Small intestine (tissue), 16 donors: Measurements from ENCODE around the gene PIK3R3. TPM values are rescaled to one million over a fixed set of nuclear protein-coding genes. Genes with fewer than 3 reads are reported as not detected.
A peak's percentile ranks its signal among the peaks of the same experiment; 100 is the strongest.

ENCODE experiments used
- DNase-seq, 2 donors: peaks; one replicate each; pipeline versions ENCODE4 v3.0.0 to v3.0.0-alpha.2; 2013
- FAIRE-seq: peaks from 2 replicates; lab custom pipeline; 2012; peaks lifted over from hg19 to GRCh38; lab: Jason Lieb, UNC
- H3K27ac ChIP-seq, 3 donors: one replicate each; pipeline ENCODE4 v1.5.1; 2013; ENCODE audit warnings: low read length in 2 of 3, mild to moderate bottlenecking in 2 of 3, control low read depth in 1 of 3, inconsistent platforms in 1 of 3, low read depth in 1 of 3, moderate library complexity in 1 of 3
- H3K27me3 ChIP-seq, 3 donors: one replicate each; pipeline ENCODE4 v1.6.1; 2013; ENCODE audit warnings: low read length in 3 of 3, inconsistent platforms in 1 of 3; ENCODE audit not compliant: control insufficient read depth in 3 of 3, insufficient read depth in 3 of 3
- H3K36me3 ChIP-seq, 3 donors: one replicate each; pipeline ENCODE4 v1.6.1; 2013; ENCODE audit warnings: low read length in 3 of 3, inconsistent platforms in 1 of 3, low read depth in 1 of 3, mild to moderate bottlenecking in 1 of 3, moderate library complexity in 1 of 3; ENCODE audit not compliant: control insufficient read depth in 3 of 3, insufficient read depth in 2 of 3
- H3K4me1 ChIP-seq, 3 donors: one replicate each; pipeline ENCODE4 v1.6.1; 2013; ENCODE audit warnings: low read length in 2 of 3, inconsistent platforms in 1 of 3, low read depth in 1 of 3, mild to moderate bottlenecking in 1 of 3, moderate library complexity in 1 of 3; ENCODE audit not compliant: control insufficient read depth in 3 of 3, insufficient read depth in 2 of 3
- H3K4me3 ChIP-seq, 3 donors: one replicate each; pipeline ENCODE4 v1.5.1; 2013; ENCODE audit warnings: low read length in 3 of 3, control low read depth in 1 of 3, inconsistent platforms in 1 of 3, low read depth in 1 of 3, mild to moderate bottlenecking in 1 of 3, moderate library complexity in 1 of 3
- H3K9me3 ChIP-seq, 2 donors: one replicate each; pipeline ENCODE4 v1.6.1; 2013; ENCODE audit warnings: low read depth in 1 of 2, low read length in 1 of 2; ENCODE audit not compliant: control insufficient read depth in 2 of 2, insufficient read depth in 1 of 2
- WGBS, 3 donors: extraction: QIAGEN DNeasy Blood & Tissue Kit; methylation state at CpG; one replicate each; pipeline ENCODE4 v1.1.7; 2013; 5-methylcytosine and 5-hydroxymethylcytosine counted together
- long read RNA-seq, 10 donors: transcript quantifications; one replicate each; lab custom pipeline, GENCODE V29; 2026
- polyA plus RNA-seq, 4 donors: library from polyadenylated mRNA; stranded (reverse) in 3 of 4; unstranded in 1 of 4; fragments of 200-250 nt in 3 of 4; fragments of 120-200 nt in 1 of 4; gene quantifications; one replicate each; pipeline versions ENCODE4 v1.2.1 to v1.2.3, GENCODE V29; 2013
- donor health status: healthy with polysubstance abuse.
- donor health status: control.
- donor health status: control.
- donor health status: Bipolar disorder and iron deficiency.
- donor health status: healthy.

Gene PIK3R3
- 10 to 100 TPM in 1 of 4 donors, 1 to 10 TPM in 3; 1.6 to 13.5 (median 3.6) TPM for polyA plus RNA-seq
- long read RNA-seq, donor 1 = 0 reads
- long read RNA-seq, donor 2 = 0 reads
- long read RNA-seq, donor 3 = 0 reads
- long read RNA-seq, donor 4 = 0 reads
- long read RNA-seq, donor 5 = 0 reads
- long read RNA-seq, donor 6 = 0 reads
- long read RNA-seq, donor 7 = 0 reads
- long read RNA-seq, donor 8 = 0 reads
- long read RNA-seq, donor 9 = 0 reads
- long read RNA-seq, donor 10, full-length matches to known transcripts = 1 of 1 reads
- long read RNA-seq, donor 10, partial matches to known transcripts = 0 of 1 reads
- long read RNA-seq, donor 10, other reads (novel, unspliced or antisense) = 0 of 1 reads

DNA sequence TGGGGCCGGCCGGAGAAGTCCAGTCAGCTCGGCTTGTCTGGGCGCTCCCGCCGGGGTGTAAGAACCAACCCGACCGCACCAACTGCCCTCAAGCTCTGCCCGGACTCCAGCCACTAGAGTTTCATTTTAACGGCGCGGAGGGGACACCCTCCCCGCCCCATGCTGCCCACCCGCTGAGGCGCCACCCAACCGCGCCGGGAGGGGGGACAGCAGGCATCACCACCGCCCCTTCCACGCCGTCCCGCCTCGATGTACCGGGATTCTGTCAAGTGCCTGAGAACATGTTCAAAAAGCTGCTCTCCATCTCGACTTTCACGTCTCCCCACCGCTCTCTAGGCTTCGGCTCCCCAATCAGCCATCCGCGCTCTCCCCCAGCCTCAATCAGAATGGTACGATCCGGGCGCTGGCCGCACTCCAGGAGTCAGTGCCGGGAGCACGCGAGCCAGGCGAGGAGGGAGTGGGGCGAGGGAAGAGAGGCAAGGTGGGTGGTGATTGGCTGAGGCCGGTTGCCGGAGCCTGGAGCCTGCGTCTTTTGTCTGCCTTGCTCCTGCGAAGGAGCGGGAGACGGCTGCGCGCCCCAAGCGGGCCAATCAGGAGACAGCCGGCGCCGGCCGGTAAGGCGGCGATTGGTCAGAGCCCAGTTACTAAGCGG, at the start of gene PIK3R3:
TSS of gene PIK3R3 (minus strand) at position 101 of the 652 bp plus-strand sequence. CDS start 677 bp downstream, outside the sequence.
- FAIRE-seq (no peak), DNase-seq (peak; percentile 98 to 99)
- Histone ChIP-seq H3K9me3 (no peaks in the 10 kb centered on the region), H3K4me3 (peak within 1 kb of the TSS; percentile 53 to 84 (median 79)), H3K4me1 (peaks cover 0 to 6% (median 6%) of the 10 kb centered on the region in 3 donors), H3K27ac (peak within 1 kb of the TSS; percentile 68 to 99 (median 94)), H3K36me3 (no peaks in the 10 kb centered on the region), H3K27me3 (peaks cover 0 to 5% (median 0%) of the 10 kb centered on the region in 3 donors)
- 0 to 1% (median 0%) methylated on average over 45 to 55 of the region's 55 CpGs for WGBS, 3 donors

- no peak for FAIRE-seq
- H3K36me3 ChIP-seq = peaks cover 0 to 26% (median 0%) of the 10 kb centered on the region in 3 donors
- no peaks in the 10 kb centered on the region for H3K9me3 ChIP-seq
- 58 to 71% (median 63%) methylated on average over 10 of the region's 10 CpGs for WGBS, 3 donors
- DNase-seq = peak in 1 of 2 donors; percentile 43
- H3K4me1 ChIP-seq = peaks cover 4 to 64% (median 7%) of the 10 kb centered on the region in 3 donors
- peak overlapping the region in 2 of 3 donors; percentile 47 to 82 for H3K27ac ChIP-seq
- no peaks in the 10 kb centered on the region for H3K27me3 ChIP-seq
- H3K4me3 ChIP-seq = peak overlapping the region in 2 of 3 donors; percentile 0 to 28
Observed at GRCh38 chr1:46181343-46182260, 49.2 kb upstream of the PIK3R3 start.

DNA sequence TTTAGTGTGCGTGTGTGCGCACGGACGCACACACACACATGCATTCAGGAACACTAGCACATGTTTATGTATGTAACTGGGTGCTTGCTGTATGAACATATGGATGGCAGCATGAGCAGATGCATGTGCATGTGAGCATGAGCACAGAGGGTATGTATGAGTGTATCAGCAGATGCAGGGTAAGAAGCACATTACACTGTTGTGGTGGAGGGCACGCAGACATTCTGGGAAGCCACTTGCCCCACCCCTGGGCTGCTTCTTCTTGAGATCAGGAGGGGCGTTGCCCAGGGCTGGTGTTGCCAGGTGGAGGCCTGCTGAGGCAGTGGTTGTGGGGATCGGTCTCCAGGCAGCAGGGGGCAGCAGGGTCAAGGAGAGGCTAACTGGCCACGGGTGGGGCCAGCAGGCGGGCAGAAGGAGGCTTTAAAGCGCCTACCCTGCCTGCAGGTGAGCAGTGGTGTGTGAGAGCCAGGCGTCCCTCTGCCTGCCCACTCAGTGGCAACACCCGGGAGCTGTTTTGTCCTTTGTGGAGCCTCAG, 47.7 kb upstream of the PIK3R3 start:
- H3K27ac ChIP-seq = peak overlapping the region in 2 of 3 donors; percentile 47 to 82
- DNase-seq (peak; percentile 84 to 85), FAIRE-seq (no peak)
- no peaks in the 10 kb centered on the region for H3K9me3 ChIP-seq
- peaks cover 4 to 55% (median 7%) of the 10 kb centered on the region in 3 donors for H3K4me1 ChIP-seq
- peaks cover 0 to 15% (median 0%) of the 10 kb centered on the region in 3 donors for H3K36me3 ChIP-seq
- WGBS, 3 donors = 20 to 47% (median 28%) methylated on average over 12 of the region's 12 CpGs
- no peaks in the 10 kb centered on the region for H3K27me3 ChIP-seq
- H3K4me3 ChIP-seq = peak overlapping the region in 2 of 3 donors; percentile 28 to 42

GRCh38 chr1:46179138-46180081, 47.0 kb upstream of the PIK3R3 start:
- H3K4me1 ChIP-seq = peaks cover 3 to 47% (median 4%) of the 10 kb centered on the region in 3 donors
- 6 to 11% (median 11%) methylated on average over 10 of the region's 10 CpGs for WGBS, 3 donors
- DNase-seq = peak; percentile 93 to 94
- no peaks in the 10 kb centered on the region for H3K27me3 ChIP-seq
- no peaks in the 10 kb centered on the region for H3K9me3 ChIP-seq
- peak overlapping the region; percentile 47 to 82 (median 52) for H3K27ac ChIP-seq
- H3K36me3 ChIP-seq = peaks cover 0 to 8% (median 0%) of the 10 kb centered on the region in 3 donors
- H3K4me3 ChIP-seq = no peak overlapping the region
- FAIRE-seq = no peak

- no peaks in the 10 kb centered on the region for H3K27me3 ChIP-seq
- DNase-seq = no peak
- H3K9me3 ChIP-seq = no peaks in the 10 kb centered on the region
- peaks cover 0 to 21% (median 0%) of the 10 kb centered on the region in 3 donors for H3K4me1 ChIP-seq
- peak within 1 kb of the TSS in 1 of 3 donors; percentile 34 for H3K27ac ChIP-seq
- WGBS, 3 donors = 86 to 90% (median 89%) methylated on average over 13 of the region's 13 CpGs
- no peak within 1 kb of the TSS for H3K4me3 ChIP-seq
- no peaks in the 10 kb centered on the region for H3K36me3 ChIP-seq
- no peak for FAIRE-seq
Observed at GRCh38 chr1:46176211-46176865, 43.9 kb upstream of the PIK3R3 start, which contains the start of gene P3R3URF. TSS of gene P3R3URF (minus strand) at chr1:46176488. CDS start at chr1:46176471, 17 bp downstream.

GRCh38 chr1:46175243-46175642, 42.8 kb upstream of the PIK3R3 start:
- Histone ChIP-seq H3K9me3 (no peaks in the 10 kb centered on the region), H3K27me3 (no peaks in the 10 kb centered on the region), H3K4me3 (no peak overlapping the region), H3K4me1 (peaks cover 0 to 11% (median 0%) of the 10 kb centered on the region in 3 donors), H3K27ac (peak overlapping the region in 1 of 3 donors; percentile 34), H3K36me3 (peaks cover 0 to 2% (median 0%) of the 10 kb centered on the region in 3 donors)
- no peak for FAIRE-seq
- whole genome bisulfite sequencing, 3 donors = 55 to 73% (median 64%) methylated on average over 3 of the region's 3 CpGs
- no peak for DNase-seq
